ENCODE data around the gene TSPOAP1.

DNA sequence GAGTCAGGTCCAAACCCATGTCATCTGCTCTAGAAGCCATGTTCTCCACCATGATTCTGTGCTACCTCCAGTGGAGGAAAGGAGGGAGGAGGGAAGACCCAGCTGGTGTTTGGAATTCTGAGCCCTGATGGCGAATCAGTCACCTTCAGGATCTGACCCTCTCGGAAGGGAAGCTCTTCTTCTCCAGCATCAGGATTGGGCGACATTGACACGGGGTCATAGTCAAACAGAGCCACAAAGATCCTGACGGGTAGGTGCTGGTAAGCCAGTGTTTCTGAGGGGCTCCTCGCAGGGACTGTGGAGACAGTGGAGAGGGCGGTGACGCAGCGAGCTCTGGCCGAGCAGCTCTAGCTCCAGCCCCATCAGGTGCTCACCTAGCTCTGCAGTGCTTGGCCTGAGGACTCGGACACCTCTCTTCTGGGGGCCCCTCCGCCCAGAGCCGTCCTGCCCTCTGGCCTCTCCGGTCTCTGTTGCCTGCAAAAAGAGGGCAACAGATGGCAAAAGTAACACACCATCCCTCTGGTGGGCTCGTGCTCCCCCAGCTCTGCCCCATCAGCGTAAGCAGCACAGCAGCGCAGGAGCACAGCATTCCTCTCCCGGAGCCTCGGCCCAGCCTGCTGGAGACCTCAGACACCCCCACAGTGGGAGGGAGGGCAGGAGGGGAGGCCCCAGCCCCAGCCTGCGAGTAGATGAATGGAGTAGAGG is 21.0 kb downstream of the TSPOAP1 start:
- TF ChIP-seq, protein P1, sequence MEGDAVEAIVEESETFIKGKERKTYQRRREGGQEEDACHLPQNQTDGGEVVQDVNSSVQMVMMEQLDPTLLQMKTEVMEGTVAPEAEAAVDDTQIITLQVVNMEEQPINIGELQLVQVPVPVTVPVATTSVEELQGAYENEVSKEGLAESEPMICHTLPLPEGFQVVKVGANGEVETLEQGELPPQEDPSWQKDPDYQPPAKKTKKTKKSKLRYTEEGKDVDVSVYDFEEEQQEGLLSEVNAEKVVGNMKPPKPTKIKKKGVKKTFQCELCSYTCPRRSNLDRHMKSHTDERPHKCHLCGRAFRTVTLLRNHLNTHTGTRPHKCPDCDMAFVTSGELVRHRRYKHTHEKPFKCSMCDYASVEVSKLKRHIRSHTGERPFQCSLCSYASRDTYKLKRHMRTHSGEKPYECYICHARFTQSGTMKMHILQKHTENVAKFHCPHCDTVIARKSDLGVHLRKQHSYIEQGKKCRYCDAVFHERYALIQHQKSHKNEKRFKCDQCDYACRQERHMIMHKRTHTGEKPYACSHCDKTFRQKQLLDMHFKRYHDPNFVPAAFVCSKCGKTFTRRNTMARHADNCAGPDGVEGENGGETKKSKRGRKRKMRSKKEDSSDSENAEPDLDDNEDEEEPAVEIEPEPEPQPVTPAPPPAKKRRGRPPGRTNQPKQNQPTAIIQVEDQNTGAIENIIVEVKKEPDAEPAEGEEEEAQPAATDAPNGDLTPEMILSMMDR (IDR thresholded peaks at IDR 0.05), result no peak
- no peak for TF ChIP-seq POLR2A (IDR thresholded peaks at IDR 0.05)

Measured in uterus (tissue), 2 donors.